ENCODE results near the gene VDR.

VDR gene

GRCh38 chr12:47930634-47931033 is 25.8 kb upstream of the VDR start:
- DNase-seq (ENCODE audit: low read depth in 2 of 2) = no peak

- DNase-seq (ENCODE audit: low read depth in 2 of 2) = no peak
These were observed 22.6 kb upstream of the VDR start for GRCh38 chr12:47927346-47927745.

- DNase-seq (ENCODE audit: low read depth in 2 of 2) = no peak
These were observed 17.1 kb upstream of the VDR start for GRCh38 chr12:47921907-47922306.

DNA sequence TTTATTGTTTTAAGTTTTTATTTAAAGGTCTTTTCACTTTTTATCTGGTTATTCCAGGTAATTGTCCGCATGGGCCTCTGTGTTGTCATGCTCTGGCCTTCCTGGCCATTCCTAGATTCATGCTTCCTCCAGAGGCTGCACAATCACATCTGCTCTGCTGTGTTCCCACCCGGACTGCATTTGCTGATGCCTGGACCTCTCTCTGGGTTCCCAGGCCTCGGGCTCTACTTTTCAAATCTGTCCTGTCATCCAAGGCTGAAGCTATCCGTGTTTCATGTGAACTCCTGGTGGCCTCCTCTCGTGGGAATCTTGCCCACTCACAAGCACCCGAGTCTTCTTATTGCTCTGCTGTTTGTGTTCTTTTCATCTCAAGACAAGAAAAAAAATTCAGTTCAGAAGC is 16.1 kb upstream of the VDR start:
- no peak for DNase-seq (ENCODE audit: low read depth in 2 of 2)

GRCh38 chr12:47913081-47913480 is 8.3 kb upstream of the VDR start:
- no peak for DNase-seq (ENCODE audit: low read depth in 2 of 2)

- DNase-seq (ENCODE audit: low read depth in 2 of 2) = no peak
These were observed 7.8 kb upstream of the VDR start for GRCh38 chr12:47912556-47912955.

DNA sequence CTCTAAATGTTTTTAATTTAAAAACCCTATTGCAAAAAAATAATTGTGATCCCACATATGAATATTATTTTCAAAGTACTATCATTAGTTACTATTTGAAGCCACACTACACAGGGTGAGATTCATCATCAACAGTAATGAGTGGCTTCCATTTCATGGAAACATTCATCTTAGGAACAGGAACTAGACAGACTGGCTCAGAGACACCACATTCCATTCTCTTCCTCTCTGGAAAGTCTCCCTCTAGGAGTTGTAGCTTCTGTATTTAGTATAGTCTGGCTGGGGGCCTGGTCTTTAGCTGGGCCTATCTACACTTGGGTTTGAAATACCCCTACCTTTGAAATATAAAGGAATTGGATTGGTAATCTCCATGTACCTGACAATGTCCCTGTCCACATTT is 6.2 kb upstream of the VDR start:
- DNase-seq (ENCODE audit: low read depth in 2 of 2) = no peak

GRCh38 chr12:47910486-47910885 is 5.7 kb upstream of the VDR start:
- DNase-seq (ENCODE audit: low read depth in 2 of 2) = no peak

DNA sequence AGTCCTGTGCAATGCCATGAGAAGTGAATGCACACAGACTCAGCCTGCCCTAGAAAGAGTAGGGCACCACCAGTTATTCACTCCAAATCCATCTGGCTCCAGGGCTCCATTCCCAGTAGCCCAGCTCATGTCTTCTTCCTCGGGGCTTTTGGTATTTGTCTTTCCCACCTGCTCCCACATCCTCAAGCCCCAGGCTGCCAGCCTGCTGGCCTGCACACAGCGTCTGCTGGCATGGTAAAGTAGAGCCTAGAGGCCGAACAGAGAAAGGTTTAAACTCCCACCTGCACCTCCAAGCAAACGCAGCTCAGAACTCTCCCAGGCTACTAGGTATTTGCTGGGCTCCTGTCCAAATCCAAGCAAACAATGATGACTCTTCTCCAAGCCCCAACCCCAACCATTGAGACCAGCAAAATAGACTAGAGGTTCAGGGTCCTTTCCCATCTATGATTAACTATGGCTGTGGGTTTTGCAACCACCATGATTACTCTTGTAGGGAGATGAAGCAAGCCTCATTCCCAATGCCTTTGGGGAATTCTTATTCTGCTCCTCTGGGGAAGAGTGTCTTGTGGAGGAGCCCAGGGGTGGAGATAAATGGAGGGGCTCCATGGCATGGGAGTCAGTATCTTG is 5.2 kb upstream of the VDR start:
- no peak for DNase-seq (ENCODE audit: low read depth in 2 of 2)

GRCh38 chr12:47908738-47909137 is 3.9 kb upstream of the VDR start:
- no peak for DNase-seq (ENCODE audit: low read depth in 2 of 2)

DNA sequence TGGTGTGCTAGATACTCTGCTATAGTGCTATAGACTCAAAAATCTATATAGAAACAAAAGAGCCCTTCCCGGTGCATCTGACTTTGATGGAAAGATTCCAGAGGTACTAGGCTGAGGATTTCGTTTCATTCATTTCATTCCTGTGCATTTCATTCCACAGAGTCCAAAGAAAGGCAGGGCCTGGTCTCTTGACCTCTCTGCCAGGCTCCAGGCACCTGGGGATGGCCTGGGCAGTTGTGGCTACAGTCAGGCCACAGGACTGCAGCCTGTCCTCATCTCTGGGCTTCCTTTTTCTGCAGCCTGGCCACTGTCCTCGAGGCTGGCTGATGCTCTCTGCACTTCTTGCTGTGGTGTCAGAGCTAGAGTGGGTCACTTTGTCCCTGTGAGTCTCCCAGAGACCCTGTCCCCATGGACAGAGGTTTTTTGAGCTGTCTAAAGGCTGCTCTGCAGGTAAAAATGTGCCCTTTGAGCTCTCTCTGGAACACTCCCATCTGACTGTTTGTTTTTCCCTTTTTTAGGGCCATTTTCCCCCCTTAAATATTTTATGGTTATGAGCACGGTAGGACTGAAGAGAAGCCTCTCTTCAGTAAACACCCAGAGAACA is 3.2 kb upstream of the VDR start:
- no peak for DNase-seq (ENCODE audit: low read depth in 2 of 2)

GRCh38 chr12:47903927-47904712 is 674 bp downstream of the VDR start:
- peak; percentile 58 to 60 for DNase-seq (ENCODE audit: low read depth in 2 of 2)

GRCh38 chr12:47903151-47903611 is 1.6 kb downstream of the VDR start:
- no peak for DNase-seq (ENCODE audit: low read depth in 2 of 2)

GRCh38 chr12:47902131-47902639 is 2.6 kb downstream of the VDR start:
- no peak for DNase-seq (ENCODE audit: low read depth in 2 of 2)

- no peak for DNase-seq (ENCODE audit: low read depth in 2 of 2)
These were observed 3.1 kb downstream of the VDR start for GRCh38 chr12:47901718-47902093.

GRCh38 chr12:47901063-47901717 is 3.6 kb downstream of the VDR start:
- no peak for DNase-seq (ENCODE audit: low read depth in 2 of 2)

- no peak for DNase-seq (ENCODE audit: low read depth in 2 of 2)
These were observed 4.4 kb downstream of the VDR start for GRCh38 chr12:47900131-47901062.

GRCh38 chr12:47899466-47899865 is 5.3 kb downstream of the VDR start:
- DNase-seq (ENCODE audit: low read depth in 2 of 2) = no peak

DNA sequence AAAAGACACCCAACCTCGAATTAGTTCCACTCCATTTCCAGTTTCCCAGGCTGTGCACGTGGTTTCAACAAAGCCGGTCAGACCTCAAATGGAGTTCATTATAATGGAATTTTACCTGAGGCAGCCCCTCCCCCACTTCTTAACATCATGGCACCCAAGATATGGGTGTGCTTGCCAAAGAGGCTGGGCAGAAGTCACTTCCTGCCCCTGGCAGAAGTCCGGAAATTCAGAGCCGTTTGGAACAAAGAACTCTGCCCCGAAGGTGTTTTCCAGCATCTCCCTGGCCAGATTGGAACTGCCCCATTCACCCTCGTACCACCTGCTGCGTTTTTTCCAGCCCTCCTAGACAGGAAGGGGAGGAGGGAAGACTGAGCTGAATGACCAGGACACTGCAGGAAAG is 8.2 kb downstream of the VDR start:
- no peak for DNase-seq (ENCODE audit: low read depth in 2 of 2)

GRCh38 chr12:47896022-47896421 is 8.8 kb downstream of the VDR start:
- DNase-seq (ENCODE audit: low read depth in 2 of 2) = no peak

DNA sequence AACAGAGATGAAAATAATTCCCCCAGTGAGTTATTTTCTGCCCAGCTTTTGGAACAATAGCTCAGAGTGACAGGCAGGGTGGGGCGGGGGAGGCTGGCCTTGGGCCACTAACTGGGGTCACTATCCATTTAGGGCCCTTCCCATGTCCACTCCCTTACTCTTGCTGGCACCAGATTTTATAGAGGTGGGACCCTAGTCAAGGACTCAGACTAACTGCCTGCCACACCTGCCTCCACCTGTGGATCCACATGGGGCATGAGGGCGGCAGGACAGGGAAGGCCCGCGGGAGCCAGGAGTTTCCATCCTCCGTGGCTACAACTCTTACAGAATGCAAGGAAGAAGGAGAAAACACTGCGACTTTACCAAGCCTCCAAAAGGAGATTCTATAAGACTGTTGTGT is 10.1 kb downstream of the VDR start:
- no peak for DNase-seq (ENCODE audit: low read depth in 2 of 2)
